WTC11 (cell line): Measurements from ENCODE around the gene EFNA5.

Experiments
- CREB1 ChIP-seq: sonication (generic); formaldehyde crosslinking; IDR thresholded peaks from 2 replicates; pipeline ENCODE4 v1.8.0; 2023; ENCODE audit warnings: mild to moderate bottlenecking, missing genetic modification reagents
- NFYB ChIP-seq: sonication (generic); formaldehyde crosslinking; conservative IDR thresholded peaks from 2 replicates; pipeline ENCODE4 v1.8.0; 2022; ENCODE audit warnings: low read depth, missing genetic modification reagents
- NR3C1 ChIP-seq: sonication (generic); formaldehyde crosslinking; conservative IDR thresholded peaks from 2 replicates; pipeline ENCODE4 v1.8.1; 2023; ENCODE audit warnings: low read depth, mild to moderate bottlenecking, missing genetic modification reagents
- SP1 ChIP-seq: sonication (generic); formaldehyde crosslinking; conservative IDR thresholded peaks from 2 replicates; pipeline ENCODE4 v1.8.1; 2022; ENCODE audit warnings: missing genetic modification reagents
- TP53 ChIP-seq: sonication (generic); formaldehyde crosslinking; IDR thresholded peaks from 2 replicates; pipeline ENCODE4 v1.8.1; 2023; ENCODE audit warnings: mild to moderate bottlenecking, missing genetic modification reagents
- ZBTB21 ChIP-seq: sonication (generic); formaldehyde crosslinking; IDR thresholded peaks from 2 replicates; pipeline ENCODE4 v1.8.1; 2023; ENCODE audit warnings: mild to moderate bottlenecking, missing genetic modification reagents, borderline replicate concordance
- ZNF121 ChIP-seq: sonication (generic); formaldehyde crosslinking; IDR thresholded peaks from 2 replicates; pipeline ENCODE4 v1.8.0; 2023; ENCODE audit warnings: missing genetic modification reagents
- ZNF671 ChIP-seq: fragments of 250-450 bp; sonication (Bioruptor Pico); IDR thresholded peaks from 2 replicates; pipeline ENCODE4 v1.8.0; 2021; ENCODE audit warnings: mild to moderate bottlenecking
- TF ChIP-seq, protein P1 (sequence below): fragments of 200-600 bp; IDR thresholded peaks from 2 replicates; pipeline ENCODE4 v1.8.0; 2022; ENCODE audit warnings: antibody characterized with exemption
- TF ChIP-seq, protein P2 (sequence below): sonication (generic); formaldehyde crosslinking; IDR thresholded peaks from 2 replicates; pipeline ENCODE4 v1.8.0; 2022; ENCODE audit warnings: mild to moderate bottlenecking, missing genetic modification reagents
- TF ChIP-seq, protein P3 (sequence below): sonication (generic); formaldehyde crosslinking; IDR thresholded peaks from 2 replicates; pipeline ENCODE4 v1.8.0; 2022; ENCODE audit warnings: mild to moderate bottlenecking, missing genetic modification reagents
- TF ChIP-seq, protein P4 (sequence below): sonication (generic); formaldehyde crosslinking; IDR thresholded peaks from 2 replicates; pipeline ENCODE4 v1.8.1; 2022; ENCODE audit warnings: mild to moderate bottlenecking, moderate library complexity, missing genetic modification reagents
- TF ChIP-seq, protein P5 (sequence below): fragments of 250-450 bp; sonication (Bioruptor Pico); IDR thresholded peaks from 2 replicates; pipeline ENCODE4 v1.9.0; 2021; ENCODE audit warnings: mild to moderate bottlenecking
- TF ChIP-seq, protein P6 (sequence below): sonication (generic); formaldehyde crosslinking; IDR thresholded peaks from 2 replicates; pipeline ENCODE4 v1.8.0; 2022; ENCODE audit warnings: mild to moderate bottlenecking, missing genetic modification reagents

DNA sequence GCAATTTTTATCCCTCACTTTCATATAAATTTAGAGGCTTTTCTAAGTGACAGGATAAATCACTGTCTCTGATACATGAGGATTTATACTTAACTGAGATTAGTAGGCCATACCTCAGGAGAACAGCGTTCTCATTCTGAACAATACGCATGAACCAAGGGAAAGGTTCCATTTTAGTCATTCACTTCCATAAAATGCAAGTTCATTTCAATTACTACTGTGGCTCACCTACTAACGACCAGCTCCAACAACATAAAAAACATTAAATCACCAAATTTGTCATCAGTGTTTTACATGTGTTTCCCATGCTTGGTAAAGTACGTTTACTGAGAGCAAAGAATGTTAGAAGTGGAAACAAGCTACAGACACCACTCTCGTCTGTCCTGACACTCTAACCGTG is 67.4 kb downstream of the EFNA5 start:
- TF ChIP-seq, protein P1, sequence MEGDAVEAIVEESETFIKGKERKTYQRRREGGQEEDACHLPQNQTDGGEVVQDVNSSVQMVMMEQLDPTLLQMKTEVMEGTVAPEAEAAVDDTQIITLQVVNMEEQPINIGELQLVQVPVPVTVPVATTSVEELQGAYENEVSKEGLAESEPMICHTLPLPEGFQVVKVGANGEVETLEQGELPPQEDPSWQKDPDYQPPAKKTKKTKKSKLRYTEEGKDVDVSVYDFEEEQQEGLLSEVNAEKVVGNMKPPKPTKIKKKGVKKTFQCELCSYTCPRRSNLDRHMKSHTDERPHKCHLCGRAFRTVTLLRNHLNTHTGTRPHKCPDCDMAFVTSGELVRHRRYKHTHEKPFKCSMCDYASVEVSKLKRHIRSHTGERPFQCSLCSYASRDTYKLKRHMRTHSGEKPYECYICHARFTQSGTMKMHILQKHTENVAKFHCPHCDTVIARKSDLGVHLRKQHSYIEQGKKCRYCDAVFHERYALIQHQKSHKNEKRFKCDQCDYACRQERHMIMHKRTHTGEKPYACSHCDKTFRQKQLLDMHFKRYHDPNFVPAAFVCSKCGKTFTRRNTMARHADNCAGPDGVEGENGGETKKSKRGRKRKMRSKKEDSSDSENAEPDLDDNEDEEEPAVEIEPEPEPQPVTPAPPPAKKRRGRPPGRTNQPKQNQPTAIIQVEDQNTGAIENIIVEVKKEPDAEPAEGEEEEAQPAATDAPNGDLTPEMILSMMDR = no peak
- TF ChIP-seq TP53 (CRISPR knock-in tag) (no peak), SP1 (CRISPR knock-in tag) (no peak), NFYB (CRISPR knock-in tag) (no peak), ZNF671 (CRISPR knock-in tag) (no peak), ZBTB21 (no peak), CREB1 (CRISPR knock-in tag) (no peak), NR3C1 (no peak), ZNF121 (CRISPR knock-in tag) (no peak)
- TF ChIP-seq, protein P2, sequence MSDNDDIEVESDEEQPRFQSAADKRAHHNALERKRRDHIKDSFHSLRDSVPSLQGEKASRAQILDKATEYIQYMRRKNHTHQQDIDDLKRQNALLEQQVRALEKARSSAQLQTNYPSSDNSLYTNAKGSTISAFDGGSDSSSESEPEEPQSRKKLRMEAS (CRISPR knock-in tag) = no peak
- TF ChIP-seq, protein P3, sequence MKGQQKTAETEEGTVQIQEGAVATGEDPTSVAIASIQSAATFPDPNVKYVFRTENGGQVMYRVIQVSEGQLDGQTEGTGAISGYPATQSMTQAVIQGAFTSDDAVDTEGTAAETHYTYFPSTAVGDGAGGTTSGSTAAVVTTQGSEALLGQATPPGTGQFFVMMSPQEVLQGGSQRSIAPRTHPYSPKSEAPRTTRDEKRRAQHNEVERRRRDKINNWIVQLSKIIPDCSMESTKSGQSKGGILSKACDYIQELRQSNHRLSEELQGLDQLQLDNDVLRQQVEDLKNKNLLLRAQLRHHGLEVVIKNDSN = no peak
- TF ChIP-seq, protein P4, sequence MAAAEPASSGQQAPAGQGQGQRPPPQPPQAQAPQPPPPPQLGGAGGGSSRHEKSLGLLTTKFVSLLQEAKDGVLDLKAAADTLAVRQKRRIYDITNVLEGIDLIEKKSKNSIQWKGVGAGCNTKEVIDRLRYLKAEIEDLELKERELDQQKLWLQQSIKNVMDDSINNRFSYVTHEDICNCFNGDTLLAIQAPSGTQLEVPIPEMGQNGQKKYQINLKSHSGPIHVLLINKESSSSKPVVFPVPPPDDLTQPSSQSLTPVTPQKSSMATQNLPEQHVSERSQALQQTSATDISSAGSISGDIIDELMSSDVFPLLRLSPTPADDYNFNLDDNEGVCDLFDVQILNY (CRISPR knock-in tag) = no peak
- TF ChIP-seq, protein P5, sequence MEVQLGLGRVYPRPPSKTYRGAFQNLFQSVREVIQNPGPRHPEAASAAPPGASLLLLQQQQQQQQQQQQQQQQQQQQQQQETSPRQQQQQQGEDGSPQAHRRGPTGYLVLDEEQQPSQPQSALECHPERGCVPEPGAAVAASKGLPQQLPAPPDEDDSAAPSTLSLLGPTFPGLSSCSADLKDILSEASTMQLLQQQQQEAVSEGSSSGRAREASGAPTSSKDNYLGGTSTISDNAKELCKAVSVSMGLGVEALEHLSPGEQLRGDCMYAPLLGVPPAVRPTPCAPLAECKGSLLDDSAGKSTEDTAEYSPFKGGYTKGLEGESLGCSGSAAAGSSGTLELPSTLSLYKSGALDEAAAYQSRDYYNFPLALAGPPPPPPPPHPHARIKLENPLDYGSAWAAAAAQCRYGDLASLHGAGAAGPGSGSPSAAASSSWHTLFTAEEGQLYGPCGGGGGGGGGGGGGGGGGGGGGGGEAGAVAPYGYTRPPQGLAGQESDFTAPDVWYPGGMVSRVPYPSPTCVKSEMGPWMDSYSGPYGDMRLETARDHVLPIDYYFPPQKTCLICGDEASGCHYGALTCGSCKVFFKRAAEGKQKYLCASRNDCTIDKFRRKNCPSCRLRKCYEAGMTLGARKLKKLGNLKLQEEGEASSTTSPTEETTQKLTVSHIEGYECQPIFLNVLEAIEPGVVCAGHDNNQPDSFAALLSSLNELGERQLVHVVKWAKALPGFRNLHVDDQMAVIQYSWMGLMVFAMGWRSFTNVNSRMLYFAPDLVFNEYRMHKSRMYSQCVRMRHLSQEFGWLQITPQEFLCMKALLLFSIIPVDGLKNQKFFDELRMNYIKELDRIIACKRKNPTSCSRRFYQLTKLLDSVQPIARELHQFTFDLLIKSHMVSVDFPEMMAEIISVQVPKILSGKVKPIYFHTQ (CRISPR knock-in tag) = no peak
- TF ChIP-seq, protein P6, sequence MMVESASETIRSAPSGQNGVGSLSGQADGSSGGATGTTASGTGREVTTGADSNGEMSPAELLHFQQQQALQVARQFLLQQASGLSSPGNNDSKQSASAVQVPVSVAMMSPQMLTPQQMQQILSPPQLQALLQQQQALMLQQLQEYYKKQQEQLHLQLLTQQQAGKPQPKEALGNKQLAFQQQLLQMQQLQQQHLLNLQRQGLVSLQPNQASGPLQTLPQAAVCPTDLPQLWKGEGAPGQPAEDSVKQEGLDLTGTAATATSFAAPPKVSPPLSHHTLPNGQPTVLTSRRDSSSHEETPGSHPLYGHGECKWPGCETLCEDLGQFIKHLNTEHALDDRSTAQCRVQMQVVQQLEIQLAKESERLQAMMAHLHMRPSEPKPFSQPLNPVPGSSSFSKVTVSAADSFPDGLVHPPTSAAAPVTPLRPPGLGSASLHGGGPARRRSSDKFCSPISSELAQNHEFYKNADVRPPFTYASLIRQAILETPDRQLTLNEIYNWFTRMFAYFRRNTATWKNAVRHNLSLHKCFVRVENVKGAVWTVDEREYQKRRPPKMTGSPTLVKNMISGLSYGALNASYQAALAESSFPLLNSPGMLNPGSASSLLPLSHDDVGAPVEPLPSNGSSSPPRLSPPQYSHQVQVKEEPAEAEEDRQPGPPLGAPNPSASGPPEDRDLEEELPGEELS (CRISPR knock-in tag) = no peak
